ENCODE data around the gene RGS3. TPM values are rescaled to one million over a fixed set of nuclear protein-coding genes. Genes with fewer than 3 reads are reported as not detected.

RGS3 gene
- total and polyA plus RNA-seq, 2 of the 13 experiments (the other 11 are each of a cell fraction or from before 2014, with no cell fraction given), result 17.1 to 28.8 TPM

DNA sequence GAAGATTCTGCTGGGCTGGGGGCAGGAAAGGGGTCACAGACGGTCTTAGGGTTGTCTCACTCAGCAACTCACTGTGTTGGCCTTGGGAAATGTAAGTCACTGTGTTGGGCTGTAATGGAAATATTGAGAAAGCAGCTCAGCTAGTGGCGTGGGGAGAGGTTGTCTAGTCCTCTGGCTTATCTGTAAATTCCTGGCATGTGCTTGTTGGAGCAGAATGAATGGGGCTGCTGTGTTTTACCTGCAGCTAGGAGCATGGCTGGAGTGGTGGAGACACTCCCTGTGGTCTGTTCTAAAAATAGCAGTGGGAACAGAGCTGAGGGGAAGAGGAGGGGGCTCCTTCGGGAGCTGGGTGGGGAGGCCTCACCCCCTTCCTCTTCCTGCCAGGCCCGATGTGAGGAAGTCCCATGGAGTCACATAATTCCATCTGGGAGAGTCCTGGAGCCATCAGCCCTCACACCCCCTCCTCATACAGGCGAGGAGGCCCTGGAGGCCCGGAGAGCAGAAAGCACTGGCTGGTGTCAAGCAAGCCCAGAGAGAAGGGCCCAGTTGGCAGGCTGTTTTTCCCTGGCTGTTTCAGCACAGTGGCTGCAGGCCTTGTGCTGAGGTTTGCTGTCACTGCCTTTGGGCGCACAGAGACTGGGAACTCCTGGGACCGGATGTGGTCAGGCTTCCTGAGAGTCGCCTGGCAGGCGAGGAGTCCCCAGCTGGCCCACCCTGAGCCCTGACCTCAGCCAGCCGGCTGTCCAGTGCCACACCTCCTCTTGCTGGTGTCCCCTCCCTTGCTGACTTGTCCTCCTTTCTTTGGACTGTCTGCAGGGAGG is 84.9 kb downstream of the RGS3 start (continued):
- TF ChIP-seq RBAK (CRISPR knock-in tag; IDR thresholded peaks at IDR 0.05), result no peak
- TF ChIP-seq SMARCE1 (IDR thresholded peaks at IDR 0.05; ENCODE audit: borderline replicate concordance), result no peak
- no peak for TF ChIP-seq ZNF446 (CRISPR knock-in tag; IDR thresholded peaks at IDR 0.05)
- no peak for TF ChIP-seq ZNF44 (CRISPR knock-in tag; IDR thresholded peaks at IDR 0.05)
- no peak for TF ChIP-seq KLF13 (CRISPR knock-in tag; IDR thresholded peaks at IDR 0.05)
- no peak for TF ChIP-seq SP140L (CRISPR knock-in tag; IDR thresholded peaks at IDR 0.05; ENCODE audit: borderline replicate concordance)
- TF ChIP-seq, protein P1, sequence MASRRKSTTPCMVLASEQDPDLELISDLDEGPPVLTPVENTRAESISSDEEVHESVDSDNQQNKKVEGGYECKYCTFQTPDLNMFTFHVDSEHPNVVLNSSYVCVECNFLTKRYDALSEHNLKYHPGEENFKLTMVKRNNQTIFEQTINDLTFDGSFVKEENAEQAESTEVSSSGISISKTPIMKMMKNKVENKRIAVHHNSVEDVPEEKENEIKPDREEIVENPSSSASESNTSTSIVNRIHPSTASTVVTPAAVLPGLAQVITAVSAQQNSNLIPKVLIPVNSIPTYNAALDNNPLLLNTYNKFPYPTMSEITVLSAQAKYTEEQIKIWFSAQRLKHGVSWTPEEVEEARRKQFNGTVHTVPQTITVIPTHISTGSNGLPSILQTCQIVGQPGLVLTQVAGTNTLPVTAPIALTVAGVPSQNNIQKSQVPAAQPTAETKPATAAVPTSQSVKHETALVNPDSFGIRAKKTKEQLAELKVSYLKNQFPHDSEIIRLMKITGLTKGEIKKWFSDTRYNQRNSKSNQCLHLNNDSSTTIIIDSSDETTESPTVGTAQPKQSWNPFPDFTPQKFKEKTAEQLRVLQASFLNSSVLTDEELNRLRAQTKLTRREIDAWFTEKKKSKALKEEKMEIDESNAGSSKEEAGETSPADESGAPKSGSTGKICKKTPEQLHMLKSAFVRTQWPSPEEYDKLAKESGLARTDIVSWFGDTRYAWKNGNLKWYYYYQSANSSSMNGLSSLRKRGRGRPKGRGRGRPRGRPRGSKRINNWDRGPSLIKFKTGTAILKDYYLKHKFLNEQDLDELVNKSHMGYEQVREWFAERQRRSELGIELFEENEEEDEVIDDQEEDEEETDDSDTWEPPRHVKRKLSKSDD (CRISPR knock-in tag; IDR thresholded peaks at IDR 0.05; ENCODE audit: low read depth), result no peak
- TF ChIP-seq HMG20B (CRISPR knock-in tag; conservative IDR thresholded peaks at IDR 0.05), result no peak
- TF ChIP-seq, protein P2, sequence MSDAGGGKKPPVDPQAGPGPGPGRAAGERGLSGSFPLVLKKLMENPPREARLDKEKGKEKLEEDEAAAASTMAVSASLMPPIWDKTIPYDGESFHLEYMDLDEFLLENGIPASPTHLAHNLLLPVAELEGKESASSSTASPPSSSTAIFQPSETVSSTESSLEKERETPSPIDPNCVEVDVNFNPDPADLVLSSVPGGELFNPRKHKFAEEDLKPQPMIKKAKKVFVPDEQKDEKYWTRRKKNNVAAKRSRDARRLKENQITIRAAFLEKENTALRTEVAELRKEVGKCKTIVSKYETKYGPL (CRISPR knock-in tag; IDR thresholded peaks at IDR 0.05), result no peak
- TF ChIP-seq FOSL1 (CRISPR knock-in tag; IDR thresholded peaks at IDR 0.05; ENCODE audit: borderline replicate concordance), result no peak
- no peak for TF ChIP-seq GATAD1 (CRISPR knock-in tag; IDR thresholded peaks at IDR 0.05)
- no peak for TF ChIP-seq ZNF18 (CRISPR knock-in tag; IDR thresholded peaks at IDR 0.05; ENCODE audit: insufficient replicate concordance)
- no peak for TF ChIP-seq ZFP37 (CRISPR knock-in tag; IDR thresholded peaks at IDR 0.05; ENCODE audit: borderline replicate concordance)
- no peak for TF ChIP-seq ZNF549 (CRISPR knock-in tag; IDR thresholded peaks at IDR 0.05)
- no peak for TF ChIP-seq PRPF4 (IDR thresholded peaks at IDR 0.05; ENCODE audit: low read depth, low read length, poor library complexity, severe bottlenecking)
- no peak for TF ChIP-seq JUN (CRISPR knock-in tag; IDR thresholded peaks at IDR 0.05)
- TF ChIP-seq LCORL (IDR thresholded peaks at IDR 0.05), result no peak
- no peak for TF ChIP-seq LCORL (CRISPR knock-in tag; IDR thresholded peaks at IDR 0.05)
- TF ChIP-seq, protein P3, sequence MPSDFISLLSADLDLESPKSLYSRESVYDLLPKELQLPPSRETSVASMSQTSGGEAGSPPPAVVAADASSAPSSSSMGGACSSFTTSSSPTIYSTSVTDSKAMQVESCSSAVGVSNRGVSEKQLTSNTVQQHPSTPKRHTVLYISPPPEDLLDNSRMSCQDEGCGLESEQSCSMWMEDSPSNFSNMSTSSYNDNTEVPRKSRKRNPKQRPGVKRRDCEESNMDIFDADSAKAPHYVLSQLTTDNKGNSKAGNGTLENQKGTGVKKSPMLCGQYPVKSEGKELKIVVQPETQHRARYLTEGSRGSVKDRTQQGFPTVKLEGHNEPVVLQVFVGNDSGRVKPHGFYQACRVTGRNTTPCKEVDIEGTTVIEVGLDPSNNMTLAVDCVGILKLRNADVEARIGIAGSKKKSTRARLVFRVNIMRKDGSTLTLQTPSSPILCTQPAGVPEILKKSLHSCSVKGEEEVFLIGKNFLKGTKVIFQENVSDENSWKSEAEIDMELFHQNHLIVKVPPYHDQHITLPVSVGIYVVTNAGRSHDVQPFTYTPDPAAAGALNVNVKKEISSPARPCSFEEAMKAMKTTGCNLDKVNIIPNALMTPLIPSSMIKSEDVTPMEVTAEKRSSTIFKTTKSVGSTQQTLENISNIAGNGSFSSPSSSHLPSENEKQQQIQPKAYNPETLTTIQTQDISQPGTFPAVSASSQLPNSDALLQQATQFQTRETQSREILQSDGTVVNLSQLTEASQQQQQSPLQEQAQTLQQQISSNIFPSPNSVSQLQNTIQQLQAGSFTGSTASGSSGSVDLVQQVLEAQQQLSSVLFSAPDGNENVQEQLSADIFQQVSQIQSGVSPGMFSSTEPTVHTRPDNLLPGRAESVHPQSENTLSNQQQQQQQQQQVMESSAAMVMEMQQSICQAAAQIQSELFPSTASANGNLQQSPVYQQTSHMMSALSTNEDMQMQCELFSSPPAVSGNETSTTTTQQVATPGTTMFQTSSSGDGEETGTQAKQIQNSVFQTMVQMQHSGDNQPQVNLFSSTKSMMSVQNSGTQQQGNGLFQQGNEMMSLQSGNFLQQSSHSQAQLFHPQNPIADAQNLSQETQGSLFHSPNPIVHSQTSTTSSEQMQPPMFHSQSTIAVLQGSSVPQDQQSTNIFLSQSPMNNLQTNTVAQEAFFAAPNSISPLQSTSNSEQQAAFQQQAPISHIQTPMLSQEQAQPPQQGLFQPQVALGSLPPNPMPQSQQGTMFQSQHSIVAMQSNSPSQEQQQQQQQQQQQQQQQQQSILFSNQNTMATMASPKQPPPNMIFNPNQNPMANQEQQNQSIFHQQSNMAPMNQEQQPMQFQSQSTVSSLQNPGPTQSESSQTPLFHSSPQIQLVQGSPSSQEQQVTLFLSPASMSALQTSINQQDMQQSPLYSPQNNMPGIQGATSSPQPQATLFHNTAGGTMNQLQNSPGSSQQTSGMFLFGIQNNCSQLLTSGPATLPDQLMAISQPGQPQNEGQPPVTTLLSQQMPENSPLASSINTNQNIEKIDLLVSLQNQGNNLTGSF (CRISPR knock-in tag; IDR thresholded peaks at IDR 0.05), result no peak
